Measurements from ENCODE around the gene SNX7. TPM values are rescaled to one million over a fixed set of nuclear protein-coding genes. Genes with fewer than 3 reads are reported as not detected.

The SNX7 gene, protein sequence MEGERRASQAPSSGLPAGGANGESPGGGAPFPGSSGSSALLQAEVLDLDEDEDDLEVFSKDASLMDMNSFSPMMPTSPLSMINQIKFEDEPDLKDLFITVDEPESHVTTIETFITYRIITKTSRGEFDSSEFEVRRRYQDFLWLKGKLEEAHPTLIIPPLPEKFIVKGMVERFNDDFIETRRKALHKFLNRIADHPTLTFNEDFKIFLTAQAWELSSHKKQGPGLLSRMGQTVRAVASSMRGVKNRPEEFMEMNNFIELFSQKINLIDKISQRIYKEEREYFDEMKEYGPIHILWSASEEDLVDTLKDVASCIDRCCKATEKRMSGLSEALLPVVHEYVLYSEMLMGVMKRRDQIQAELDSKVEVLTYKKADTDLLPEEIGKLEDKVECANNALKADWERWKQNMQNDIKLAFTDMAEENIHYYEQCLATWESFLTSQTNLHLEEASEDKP
- 10 to 100 TPM; 16.7 to 24.8 TPM for total RNA-seq
- 1 to 10 TPM; 4.9 to 9.5 TPM for polyA plus RNA-seq
- long read RNA-seq, donor 1, transcript SNX7-201 (9 exons, 1,734 nt) = major isoform, 11 of 31 reads
- long read RNA-seq, donor 1, partial matches to known transcripts = 20 of 31 reads
- long read RNA-seq, donor 1, other reads (novel, unspliced or antisense) = 0 of 31 reads
- long read RNA-seq, donor 2, transcript SNX7-201 (9 exons, 1,734 nt) = major isoform, 5 of 23 reads
- long read RNA-seq, donor 2, partial matches to known transcripts = 18 of 23 reads
- long read RNA-seq, donor 2, other reads (novel, unspliced or antisense) = 0 of 23 reads
- long read RNA-seq, donor 3, partial matches to known transcripts = 17 of 18 reads
- long read RNA-seq, donor 3, other reads (novel, unspliced or antisense) = 0 of 18 reads
- long read RNA-seq, donor 4, partial matches to known transcripts = 11 of 14 reads
- long read RNA-seq, donor 4, other reads (novel, unspliced or antisense) = 0 of 14 reads
- long read RNA-seq, donor 5, transcript SNX7-201 (9 exons, 1,734 nt) = major isoform, 14 of 43 reads
- long read RNA-seq, donor 5, partial matches to known transcripts = 28 of 43 reads
- long read RNA-seq, donor 5, other reads (novel, unspliced or antisense) = 0 of 43 reads

DNA sequence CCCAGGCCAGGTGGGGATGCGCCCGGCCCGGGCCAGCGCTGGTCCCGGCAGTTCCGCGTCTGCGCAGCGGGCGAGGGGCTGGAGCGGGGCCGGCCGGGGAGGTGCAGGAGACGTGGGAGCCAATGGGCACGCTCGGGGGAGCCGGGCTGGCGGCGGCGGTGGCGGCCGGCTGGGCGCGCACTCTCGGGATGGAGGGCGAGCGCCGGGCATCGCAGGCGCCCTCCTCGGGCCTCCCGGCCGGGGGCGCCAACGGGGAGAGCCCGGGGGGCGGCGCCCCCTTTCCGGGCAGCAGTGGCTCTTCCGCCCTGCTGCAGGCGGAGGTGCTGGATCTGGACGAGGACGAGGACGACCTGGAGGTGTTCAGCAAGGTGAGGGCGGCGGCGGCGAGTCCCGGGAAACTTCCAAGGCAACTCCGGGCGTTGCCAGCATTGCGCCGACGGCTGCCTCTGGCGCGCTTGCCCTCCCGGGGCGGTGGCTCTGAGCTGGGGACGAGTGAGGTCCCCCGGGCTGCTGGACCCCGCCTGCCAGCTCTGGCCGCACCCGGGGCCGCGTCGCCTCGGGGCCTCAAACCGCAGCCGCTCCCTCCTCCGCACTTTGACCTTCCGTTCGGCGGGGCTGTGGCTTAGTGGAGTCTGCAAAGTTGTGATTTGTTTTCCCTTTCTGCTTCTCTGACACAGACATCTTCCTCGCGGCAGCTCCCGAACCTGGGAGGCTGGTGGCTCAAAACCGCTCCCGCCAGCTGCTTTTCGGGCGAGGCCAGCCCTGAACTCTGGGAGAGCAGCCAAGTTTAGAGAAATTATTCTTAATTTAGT, at the start of gene SNX7:
Gene SNX7 (plus strand): TSS at position 178 of the 812 bp plus-strand sequence. CDS start 11 bp downstream, at position 189.
- H3K36me3 ChIP-seq (ENCODE audit: control insufficient read depth in 4 of 4, insufficient read depth in 4 of 4, low read length in 4 of 4) = peaks cover 0 to 4% (median 0%) of the 10 kb centered on the region in 4 donors
- peak within 1 kb of the TSS; percentile 85 to 91 for H3K27ac ChIP-seq (ENCODE audit: low read depth in 1 of 2, low read length in 1 of 2)
- WGBS, 2 donors = 1% methylated on average over 59 to 80 of the region's 80 CpGs
- H3K9me3 ChIP-seq (ENCODE audit: control insufficient read depth in 4 of 4, insufficient read depth in 3 of 4, low read length in 3 of 4) = peaks cover 0 to 2% (median 0%) of the 10 kb centered on the region in 4 donors
- H3K4me3 ChIP-seq = peak within 1 kb of the TSS; percentile 86
- peak within 1 kb of the TSS; percentile 69 to 91 for H3K9ac ChIP-seq (ENCODE audit: insufficient read depth in 1 of 2, low read length in 2 of 2)
- peaks cover 0 to 13% (median 11%) of the 10 kb centered on the region in 5 donors for H3K4me1 ChIP-seq (ENCODE audit: control insufficient read depth in 5 of 5, insufficient read depth in 5 of 5, low read length in 5 of 5)
- peak; percentile 95 for ATAC-seq (ENCODE audit: insufficient read depth, low FRiP score)
- DNase-seq = peak; percentile 87 to 91 (median 90)
- no peaks in the 10 kb centered on the region for H3K27me3 ChIP-seq (ENCODE audit: control insufficient read depth in 3 of 3, insufficient read depth in 3 of 3, low read length in 2 of 3)
- TF ChIP-seq, protein P1, sequence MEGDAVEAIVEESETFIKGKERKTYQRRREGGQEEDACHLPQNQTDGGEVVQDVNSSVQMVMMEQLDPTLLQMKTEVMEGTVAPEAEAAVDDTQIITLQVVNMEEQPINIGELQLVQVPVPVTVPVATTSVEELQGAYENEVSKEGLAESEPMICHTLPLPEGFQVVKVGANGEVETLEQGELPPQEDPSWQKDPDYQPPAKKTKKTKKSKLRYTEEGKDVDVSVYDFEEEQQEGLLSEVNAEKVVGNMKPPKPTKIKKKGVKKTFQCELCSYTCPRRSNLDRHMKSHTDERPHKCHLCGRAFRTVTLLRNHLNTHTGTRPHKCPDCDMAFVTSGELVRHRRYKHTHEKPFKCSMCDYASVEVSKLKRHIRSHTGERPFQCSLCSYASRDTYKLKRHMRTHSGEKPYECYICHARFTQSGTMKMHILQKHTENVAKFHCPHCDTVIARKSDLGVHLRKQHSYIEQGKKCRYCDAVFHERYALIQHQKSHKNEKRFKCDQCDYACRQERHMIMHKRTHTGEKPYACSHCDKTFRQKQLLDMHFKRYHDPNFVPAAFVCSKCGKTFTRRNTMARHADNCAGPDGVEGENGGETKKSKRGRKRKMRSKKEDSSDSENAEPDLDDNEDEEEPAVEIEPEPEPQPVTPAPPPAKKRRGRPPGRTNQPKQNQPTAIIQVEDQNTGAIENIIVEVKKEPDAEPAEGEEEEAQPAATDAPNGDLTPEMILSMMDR (IDR thresholded peaks at IDR 0.05; ENCODE audit: control extremely low read depth, extremely low read depth) = no peak

DNA sequence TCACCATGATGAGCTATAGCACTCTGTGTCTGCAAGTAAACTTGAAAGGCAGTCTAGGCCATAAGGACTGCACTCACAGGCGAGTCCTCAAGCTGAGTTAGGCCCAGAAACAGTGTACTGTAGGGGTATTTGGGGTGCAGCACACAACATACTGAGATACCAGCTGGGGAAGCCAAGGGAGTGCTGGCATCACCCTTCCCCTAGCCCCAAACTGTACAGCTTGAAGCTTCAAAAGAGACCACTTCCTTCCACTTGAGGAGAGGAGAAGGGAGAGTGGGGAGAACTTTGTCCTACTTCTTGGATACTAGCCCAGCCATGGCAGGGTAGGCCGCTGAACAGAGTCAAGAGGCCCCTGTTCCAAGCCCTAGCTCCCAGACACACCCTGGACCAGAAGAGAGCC, 24.2 kb upstream of the SNX7 start:
- Histone ChIP-seq H3K4me1 (ENCODE audit: control insufficient read depth in 5 of 5, insufficient read depth in 5 of 5, low read length in 5 of 5) (no peaks in the 10 kb centered on the region), H3K4me3 (no peak overlapping the region), H3K36me3 (ENCODE audit: control insufficient read depth in 4 of 4, insufficient read depth in 4 of 4, low read length in 4 of 4) (no peaks in the 10 kb centered on the region), H3K27ac (ENCODE audit: low read depth in 1 of 2, low read length in 1 of 2) (no peak overlapping the region), H3K27me3 (ENCODE audit: control insufficient read depth in 3 of 3, insufficient read depth in 3 of 3, low read length in 2 of 3) (no peaks in the 10 kb centered on the region), H3K9ac (ENCODE audit: insufficient read depth in 1 of 2, low read length in 2 of 2) (no peak overlapping the region), H3K9me3 (ENCODE audit: control insufficient read depth in 4 of 4, insufficient read depth in 3 of 4, low read length in 3 of 4) (no peaks in the 10 kb centered on the region)
- TF ChIP-seq, protein P1 (IDR thresholded peaks at IDR 0.05; ENCODE audit: control extremely low read depth, extremely low read depth) = no peak
- ATAC-seq (ENCODE audit: insufficient read depth, low FRiP score) (no peak), DNase-seq (no peak)
- 62 to 76% methylated on average over 2 of the region's 2 CpGs for WGBS, 2 donors

DNA sequence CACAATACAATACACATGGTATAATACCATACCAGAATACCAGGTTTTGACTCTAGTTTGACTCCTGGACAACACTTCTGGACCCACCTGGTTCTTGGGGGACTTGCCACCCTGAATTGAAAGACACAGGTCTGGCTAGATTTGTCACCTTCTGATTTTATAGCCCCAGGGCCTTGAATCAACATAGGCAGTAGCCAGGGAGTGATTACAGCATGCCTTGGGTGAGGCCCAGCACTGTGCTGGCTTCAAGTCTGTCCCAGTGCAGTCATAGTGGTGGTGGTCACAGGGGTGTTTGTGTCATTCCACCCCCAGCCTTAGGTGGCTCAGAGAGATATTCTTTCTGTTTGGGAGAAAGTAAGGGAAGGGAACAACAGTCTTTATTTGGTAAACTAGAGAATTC, 23.3 kb upstream of the SNX7 start:
- Histone ChIP-seq H3K9ac (ENCODE audit: insufficient read depth in 1 of 2, low read length in 2 of 2) (no peak overlapping the region), H3K27ac (ENCODE audit: low read depth in 1 of 2, low read length in 1 of 2) (no peak overlapping the region), H3K27me3 (ENCODE audit: control insufficient read depth in 3 of 3, insufficient read depth in 3 of 3, low read length in 2 of 3) (no peaks in the 10 kb centered on the region), H3K4me1 (ENCODE audit: control insufficient read depth in 5 of 5, insufficient read depth in 5 of 5, low read length in 5 of 5) (no peaks in the 10 kb centered on the region), H3K9me3 (ENCODE audit: control insufficient read depth in 4 of 4, insufficient read depth in 3 of 4, low read length in 3 of 4) (no peaks in the 10 kb centered on the region), H3K4me3 (no peak overlapping the region), H3K36me3 (ENCODE audit: control insufficient read depth in 4 of 4, insufficient read depth in 4 of 4, low read length in 4 of 4) (no peaks in the 10 kb centered on the region)
- DNase-seq (no peak), ATAC-seq (ENCODE audit: insufficient read depth, low FRiP score) (no peak)
- TF ChIP-seq, protein P1 (IDR thresholded peaks at IDR 0.05; ENCODE audit: control extremely low read depth, extremely low read depth) = no peak

Data from lung (tissue), 16 donors.